Bladder microvascular endothelial cell (primary cell): ENCODE data around the gene FAM169A. TPM values are rescaled to one million over a fixed set of nuclear protein-coding genes. Genes with fewer than 3 reads are reported as not detected.

Experiments
- total RNA-seq: library from RNA; depleted of rRNA; stranded (reverse); fragments of >200 nt; gene quantifications from 2 replicates; pipeline ENCODE4 v1.2.3, GENCODE V29; 2014

The FAM169A gene, protein sequence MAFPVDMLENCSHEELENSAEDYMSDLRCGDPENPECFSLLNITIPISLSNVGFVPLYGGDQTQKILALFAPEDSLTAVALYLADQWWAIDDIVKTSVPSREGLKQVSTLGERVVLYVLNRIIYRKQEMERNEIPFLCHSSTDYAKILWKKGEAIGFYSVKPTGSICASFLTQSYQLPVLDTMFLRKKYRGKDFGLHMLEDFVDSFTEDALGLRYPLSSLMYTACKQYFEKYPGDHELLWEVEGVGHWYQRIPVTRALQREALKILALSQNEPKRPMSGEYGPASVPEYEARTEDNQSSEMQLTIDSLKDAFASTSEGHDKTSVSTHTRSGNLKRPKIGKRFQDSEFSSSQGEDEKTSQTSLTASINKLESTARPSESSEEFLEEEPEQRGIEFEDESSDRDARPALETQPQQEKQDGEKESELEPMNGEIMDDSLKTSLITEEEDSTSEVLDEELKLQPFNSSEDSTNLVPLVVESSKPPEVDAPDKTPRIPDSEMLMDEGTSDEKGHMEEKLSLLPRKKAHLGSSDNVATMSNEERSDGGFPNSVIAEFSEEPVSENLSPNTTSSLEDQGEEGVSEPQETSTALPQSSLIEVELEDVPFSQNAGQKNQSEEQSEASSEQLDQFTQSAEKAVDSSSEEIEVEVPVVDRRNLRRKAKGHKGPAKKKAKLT
- total RNA-seq, result 0.16 and 4.3 TPM in 2 replicates

DNA sequence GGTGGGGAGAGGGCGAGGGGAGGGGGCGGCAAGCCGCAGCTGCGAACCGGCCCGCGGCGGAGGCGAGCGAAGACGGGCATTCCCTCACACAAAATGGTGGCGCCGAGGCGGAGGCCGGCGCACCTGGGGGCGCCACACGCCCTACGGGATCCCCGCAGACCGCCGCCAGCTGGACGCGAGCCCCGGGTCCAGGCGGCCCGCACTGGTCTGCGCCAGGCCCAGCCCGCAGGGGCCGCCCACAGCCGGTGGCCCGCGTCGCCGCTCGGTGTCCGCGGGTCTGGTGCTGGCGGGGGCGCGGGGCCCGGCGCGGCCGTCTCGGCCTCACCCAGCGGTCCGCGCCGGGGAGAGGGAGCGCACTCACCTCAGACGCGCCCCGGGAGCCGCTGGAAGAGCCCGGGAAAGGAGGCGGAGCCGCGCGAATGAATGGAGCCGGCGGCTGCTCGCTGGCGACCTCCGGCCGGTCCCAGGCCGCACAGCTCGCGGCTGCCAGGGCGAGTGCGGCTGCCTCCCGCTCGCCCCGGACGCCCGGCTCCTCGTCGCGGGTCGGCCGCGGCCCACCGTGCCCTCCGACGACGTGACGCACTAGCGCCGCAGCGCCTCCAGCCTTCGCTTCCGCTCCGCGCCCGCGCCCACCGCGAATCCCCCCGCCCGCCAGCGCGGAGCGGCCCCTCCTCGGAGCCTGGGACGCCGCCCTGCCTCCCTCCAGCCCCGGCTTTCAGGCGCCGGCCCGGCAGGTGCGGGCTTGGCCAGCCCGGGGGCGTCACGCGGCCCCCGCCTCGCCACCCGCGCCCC, at the start of gene FAM169A:
Gene FAM169A (minus strand): TSS at position 584 of the 792 bp plus-strand sequence. CDS start 24,711 bp downstream, outside the sequence.

DNA sequence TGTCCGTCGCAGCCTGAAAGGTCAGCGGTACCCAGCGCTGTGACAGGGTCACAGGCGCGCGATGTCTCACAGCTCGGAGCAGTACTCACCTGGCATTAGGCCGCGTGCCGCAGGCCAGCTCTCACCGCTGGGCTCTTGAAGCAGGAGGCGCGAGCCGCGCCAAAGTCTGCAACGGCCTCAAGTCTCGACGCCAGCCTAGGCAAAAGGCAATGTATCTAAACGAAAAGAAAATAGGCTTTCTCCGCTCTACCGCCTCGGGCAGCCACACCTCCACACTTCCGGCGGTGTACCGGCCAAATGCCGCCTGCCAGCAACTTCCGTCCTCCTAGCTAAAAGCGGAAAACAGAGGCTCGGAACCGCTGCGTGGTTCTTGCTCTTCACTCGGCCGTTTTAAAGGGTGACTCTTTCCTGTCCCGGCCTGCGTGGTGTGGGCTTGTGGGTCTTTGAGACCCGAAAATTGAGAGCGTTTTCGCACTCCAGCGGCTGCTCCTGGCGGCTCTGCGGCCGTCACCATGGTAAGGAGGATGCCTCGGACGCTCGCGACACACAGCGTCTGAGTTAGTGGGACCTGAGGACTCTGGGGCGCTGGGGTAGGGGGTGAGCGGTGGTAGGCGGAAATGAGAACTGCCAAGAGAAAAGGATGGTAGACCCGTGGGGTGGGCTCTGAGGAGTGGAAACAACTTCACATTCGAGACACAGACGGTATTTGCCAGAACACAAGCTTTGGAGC, 99.2 kb downstream of the FAM169A start, which contains the start of the genes GFM2 and NSA2:
Gene GFM2 (minus strand): TSS at position 269 of the 730 bp plus-strand sequence. CDS start 3,375 bp downstream, outside the sequence.
Gene NSA2 (plus strand): TSS at position 401 of the 730 bp plus-strand sequence. CDS start 112 bp downstream, at position 513.

Other genes with a start within 250 kb of the FAM169A start
- 25.7 and 32.2 TPM in 2 replicates for gene ENC1, start 225.7 kb downstream of the FAM169A start, total RNA-seq
- 161 and 180 TPM in 2 replicates for gene HEXB, start 181.2 kb downstream of the FAM169A start, total RNA-seq
- 25.9 and 52.1 TPM in 2 replicates for gene GFM2, start 99.3 kb downstream of the FAM169A start, total RNA-seq
- gene NSA2, start 99.1 kb downstream of the FAM169A start, total RNA-seq, result 59.3 and 75.6 TPM in 2 replicates
- 0.25 and 0.81 TPM in 2 replicates for gene GCNT4, start 186.2 kb upstream of the FAM169A start, total RNA-seq